ENCODE measurements around the gene IFNA14. TPM values are rescaled to one million over a fixed set of nuclear protein-coding genes. Genes with fewer than 3 reads are reported as not detected.
A peak's percentile ranks its signal among the peaks of the same experiment; 100 is the strongest.
"Not testable (repeated sequence)": the region's sequence is repeated elsewhere in the genome, so short reads cannot be mapped to it uniquely, and the experiment has no call there.

Gene IFNA14
- total RNA-seq, 1 donor from 2014 or later = not detected

DNA sequence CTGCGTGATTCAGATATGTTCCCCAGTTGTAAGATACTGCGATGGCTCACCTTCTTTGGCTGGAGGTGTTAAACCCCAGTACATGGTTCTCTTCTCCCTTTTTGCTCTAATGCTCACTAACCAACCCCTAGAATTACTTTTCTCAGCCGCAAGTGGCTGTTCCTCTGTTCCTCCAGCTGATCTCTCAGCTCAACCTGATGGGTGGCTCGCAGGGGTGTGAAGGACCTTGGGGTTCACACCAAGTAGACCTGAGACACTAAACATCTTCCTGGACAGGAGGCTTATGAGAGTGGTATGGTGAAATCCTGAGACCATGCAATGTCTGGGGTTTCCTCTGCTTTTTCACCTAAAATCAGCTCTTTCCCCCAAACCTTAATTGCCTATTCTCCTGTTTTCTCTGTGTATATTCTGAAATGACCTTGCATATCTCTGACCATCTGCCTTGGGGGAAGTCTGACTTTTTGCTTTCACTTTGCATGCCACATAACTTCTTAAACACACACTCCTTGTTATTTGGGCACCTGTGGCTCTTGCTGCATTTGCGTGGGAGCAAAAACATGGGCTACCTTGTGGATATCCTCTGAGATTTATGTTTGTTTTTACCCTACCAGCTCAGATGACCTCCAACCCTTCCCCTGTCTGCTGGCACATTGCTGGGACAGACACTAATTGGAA lies 15.9 kb upstream of the IFNA14 start:
- no peak overlapping the region for H3K27ac Mint-ChIP-seq (ENCODE audit: unreplicated experiment)
- peaks cover 45% of the 10 kb centered on the region for H3K27me3 Mint-ChIP-seq (ENCODE audit: low read depth)
- H3K36me3 Mint-ChIP-seq (ENCODE audit: low read depth) = no peaks in the 10 kb centered on the region
- DNase-seq (ENCODE audit: low spot score) = no peak
- H3K4me1 Mint-ChIP-seq (ENCODE audit: low read depth) = peaks cover 4% of the 10 kb centered on the region
- TF ChIP-seq, protein P1, sequence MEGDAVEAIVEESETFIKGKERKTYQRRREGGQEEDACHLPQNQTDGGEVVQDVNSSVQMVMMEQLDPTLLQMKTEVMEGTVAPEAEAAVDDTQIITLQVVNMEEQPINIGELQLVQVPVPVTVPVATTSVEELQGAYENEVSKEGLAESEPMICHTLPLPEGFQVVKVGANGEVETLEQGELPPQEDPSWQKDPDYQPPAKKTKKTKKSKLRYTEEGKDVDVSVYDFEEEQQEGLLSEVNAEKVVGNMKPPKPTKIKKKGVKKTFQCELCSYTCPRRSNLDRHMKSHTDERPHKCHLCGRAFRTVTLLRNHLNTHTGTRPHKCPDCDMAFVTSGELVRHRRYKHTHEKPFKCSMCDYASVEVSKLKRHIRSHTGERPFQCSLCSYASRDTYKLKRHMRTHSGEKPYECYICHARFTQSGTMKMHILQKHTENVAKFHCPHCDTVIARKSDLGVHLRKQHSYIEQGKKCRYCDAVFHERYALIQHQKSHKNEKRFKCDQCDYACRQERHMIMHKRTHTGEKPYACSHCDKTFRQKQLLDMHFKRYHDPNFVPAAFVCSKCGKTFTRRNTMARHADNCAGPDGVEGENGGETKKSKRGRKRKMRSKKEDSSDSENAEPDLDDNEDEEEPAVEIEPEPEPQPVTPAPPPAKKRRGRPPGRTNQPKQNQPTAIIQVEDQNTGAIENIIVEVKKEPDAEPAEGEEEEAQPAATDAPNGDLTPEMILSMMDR (IDR thresholded peaks at IDR 0.05) = no peak
- no peaks in the 10 kb centered on the region for H3K9me3 Mint-ChIP-seq (ENCODE audit: low read depth)
- no peak overlapping the region for H3K4me3 Mint-ChIP-seq (ENCODE audit: unreplicated experiment)

DNA sequence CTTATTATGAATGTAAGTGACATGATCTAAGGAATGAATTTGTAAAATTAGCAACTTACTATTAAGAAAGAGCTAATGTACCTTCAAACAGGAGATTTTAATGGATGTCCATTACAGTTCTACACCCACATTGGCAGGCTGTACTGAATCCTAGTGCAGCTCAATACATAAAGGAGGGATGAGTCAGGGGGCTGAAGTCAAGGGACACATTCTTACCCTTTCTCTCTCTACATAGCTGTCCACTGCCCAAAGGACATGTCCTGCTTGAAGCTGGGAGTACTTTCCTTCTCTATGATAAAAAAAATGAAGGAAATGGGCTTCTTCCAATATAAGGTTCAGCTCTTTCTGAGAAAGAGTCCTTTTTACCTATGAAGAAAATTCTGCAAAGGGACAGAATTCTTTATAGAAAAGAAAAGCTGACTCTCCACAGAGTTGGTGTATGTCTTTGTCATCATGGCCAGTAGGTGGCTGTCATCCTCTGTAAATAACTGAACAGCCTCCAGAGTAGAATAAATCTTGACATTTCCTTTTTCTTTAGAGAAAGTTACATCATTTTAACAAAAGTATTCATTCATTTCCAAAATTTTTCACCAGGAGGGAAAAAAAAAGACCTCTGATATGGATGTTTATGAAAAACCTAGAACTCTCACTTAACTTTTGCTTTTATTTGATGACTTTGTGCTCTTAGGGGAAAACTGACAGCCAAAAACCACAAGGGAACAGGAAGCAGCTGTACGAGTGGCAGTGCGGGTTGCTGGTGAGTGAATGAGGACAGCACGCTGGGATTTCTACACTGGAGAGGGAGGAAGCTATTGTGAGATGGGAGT lies 13.1 kb upstream of the IFNA14 start:
- Mint-ChIP-seq H3K27ac (ENCODE audit: unreplicated experiment) (no peak overlapping the region), H3K36me3 (ENCODE audit: low read depth) (no peaks in the 10 kb centered on the region), H3K9me3 (ENCODE audit: low read depth) (no peaks in the 10 kb centered on the region), H3K27me3 (ENCODE audit: low read depth) (peaks cover 56% of the 10 kb centered on the region), H3K4me1 (ENCODE audit: low read depth) (peaks cover 4% of the 10 kb centered on the region), H3K4me3 (ENCODE audit: unreplicated experiment) (peak overlapping the region; percentile 24)
- TF ChIP-seq, protein P1 (IDR thresholded peaks at IDR 0.05) = peak; percentile 79
- no peak for DNase-seq (ENCODE audit: low spot score)

DNA sequence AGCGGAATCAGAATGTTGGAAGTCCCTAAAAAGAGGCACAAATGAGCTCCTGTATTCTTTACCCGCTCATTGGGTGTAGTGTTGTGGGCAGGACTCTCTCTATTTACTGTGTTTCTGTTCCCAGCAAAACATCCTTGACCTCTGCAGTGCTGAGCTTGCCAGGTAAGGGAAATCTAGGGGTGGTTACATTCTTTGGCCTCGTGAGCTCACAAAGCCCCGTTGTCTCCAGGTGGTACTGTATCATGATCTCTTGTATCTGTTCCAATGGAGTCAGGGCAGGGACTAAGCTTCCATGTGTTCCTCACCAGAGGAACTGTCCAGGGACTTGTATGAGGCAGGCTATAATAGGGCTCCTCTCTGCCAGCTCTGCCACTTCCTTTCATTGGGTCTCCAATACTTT lies 11.8 kb upstream of the IFNA14 start:
- Mint-ChIP-seq H3K27me3 (ENCODE audit: low read depth) (peaks cover 53% of the 10 kb centered on the region), H3K4me1 (ENCODE audit: low read depth) (peaks cover 4% of the 10 kb centered on the region)

DNA sequence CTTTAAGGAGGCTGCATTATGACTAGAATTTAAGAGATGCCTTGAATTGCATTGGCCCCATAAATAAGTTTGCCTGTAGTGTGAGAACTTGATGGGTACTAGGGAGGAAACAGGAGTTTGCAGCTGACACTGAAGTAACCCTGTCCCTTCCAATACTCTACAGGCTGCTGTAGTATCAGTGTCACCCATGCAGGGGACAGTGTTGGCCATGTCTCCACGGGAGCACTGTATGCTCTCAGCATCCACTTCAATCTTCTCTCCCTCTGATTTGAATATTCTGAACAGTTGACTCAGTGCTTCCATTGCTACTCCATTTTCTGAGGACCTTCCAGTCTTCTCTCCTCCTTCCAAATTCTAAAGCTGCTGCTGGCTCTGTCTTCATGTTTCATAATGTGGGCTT lies 11.4 kb upstream of the IFNA14 start:
- Mint-ChIP-seq H3K27me3 (ENCODE audit: low read depth) (peaks cover 49% of the 10 kb centered on the region), H3K36me3 (ENCODE audit: low read depth) (no peaks in the 10 kb centered on the region), H3K4me3 (ENCODE audit: unreplicated experiment) (no peak overlapping the region)

More for the DNA sequence above, 11.8 kb upstream of the IFNA14 start:
- TF ChIP-seq, protein P1 (IDR thresholded peaks at IDR 0.05) = no peak
- H3K36me3 Mint-ChIP-seq (ENCODE audit: low read depth) = no peaks in the 10 kb centered on the region
- no peak for DNase-seq (ENCODE audit: low spot score)
- H3K9me3 Mint-ChIP-seq (ENCODE audit: low read depth) = no peaks in the 10 kb centered on the region
- no peak overlapping the region for H3K4me3 Mint-ChIP-seq (ENCODE audit: unreplicated experiment)
- no peak overlapping the region for H3K27ac Mint-ChIP-seq (ENCODE audit: unreplicated experiment)

DNA sequence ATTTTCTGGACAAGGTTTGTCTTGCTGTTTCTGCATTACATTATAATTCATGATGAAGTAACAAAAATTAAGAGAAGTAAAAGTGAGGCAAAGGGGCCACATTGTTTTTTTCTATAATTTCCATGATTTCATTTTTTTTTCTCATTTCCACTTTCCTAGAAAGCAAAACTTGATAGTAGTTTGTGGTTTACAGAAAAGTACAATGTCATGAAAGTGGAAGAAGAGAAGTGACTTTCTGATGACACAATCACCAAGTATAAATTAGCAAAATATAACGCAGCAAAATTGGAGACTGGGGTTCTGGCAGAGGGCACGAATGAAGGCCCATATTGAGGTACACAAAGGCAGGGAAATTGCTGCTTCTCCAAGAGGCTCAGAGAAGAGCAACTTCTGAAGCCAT lies 5.0 kb upstream of the IFNA14 start:
- no peaks in the 10 kb centered on the region for H3K4me1 Mint-ChIP-seq (ENCODE audit: low read depth)
- peaks cover 31% of the 10 kb centered on the region for H3K27me3 Mint-ChIP-seq (ENCODE audit: low read depth)
- H3K36me3 Mint-ChIP-seq (ENCODE audit: low read depth) = no peaks in the 10 kb centered on the region
- TF ChIP-seq, protein P1 (IDR thresholded peaks at IDR 0.05) = no peak
- H3K4me3 Mint-ChIP-seq (ENCODE audit: unreplicated experiment) = no peak overlapping the region
- DNase-seq (ENCODE audit: low spot score) = no peak
- peaks cover 5% of the 10 kb centered on the region for H3K9me3 Mint-ChIP-seq (ENCODE audit: low read depth)
- no peak overlapping the region for H3K27ac Mint-ChIP-seq (ENCODE audit: unreplicated experiment)

More for the DNA sequence above, 11.4 kb upstream of the IFNA14 start:
- no peak overlapping the region for H3K27ac Mint-ChIP-seq (ENCODE audit: unreplicated experiment)
- TF ChIP-seq, protein P1 (IDR thresholded peaks at IDR 0.05) = no peak
- no peak for DNase-seq (ENCODE audit: low spot score)
- H3K9me3 Mint-ChIP-seq (ENCODE audit: low read depth) = peaks cover 2% of the 10 kb centered on the region
- H3K4me1 Mint-ChIP-seq (ENCODE audit: low read depth) = peaks cover 4% of the 10 kb centered on the region

DNA sequence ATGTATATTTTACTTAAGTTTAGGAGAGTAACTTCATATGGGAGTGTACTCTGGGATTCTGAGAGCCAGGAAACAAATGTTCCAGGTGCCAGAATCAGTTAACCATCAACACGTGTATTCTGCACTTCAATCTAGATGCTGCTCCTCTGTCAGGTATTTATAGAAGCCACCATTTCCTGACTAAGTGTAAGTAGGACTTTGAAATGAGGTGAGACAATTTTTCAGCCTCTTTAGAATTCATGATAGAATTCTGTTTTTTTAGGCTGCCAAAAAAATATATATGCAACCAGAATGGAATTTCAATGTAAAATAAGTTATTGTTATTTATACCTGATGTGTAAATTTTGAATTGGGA lies 3.5 kb downstream of the IFNA14 start:
- H3K4me3 Mint-ChIP-seq (ENCODE audit: unreplicated experiment); H3K27ac Mint-ChIP-seq (ENCODE audit: unreplicated experiment); H3K9me3 Mint-ChIP-seq (ENCODE audit: low read depth); DNase-seq (ENCODE audit: low spot score); H3K36me3 Mint-ChIP-seq (ENCODE audit: low read depth); H3K4me1 Mint-ChIP-seq (ENCODE audit: low read depth): not testable (repeated sequence)
- H3K27me3 Mint-ChIP-seq (ENCODE audit: low read depth) = peaks cover 32% of the 10 kb centered on the region

Measured in chondrocyte (in vitro differentiated cells).